B cell (primary cell): ENCODE results near the gene CECR2. TPM values are rescaled to one million over a fixed set of nuclear protein-coding genes. Genes with fewer than 3 reads are reported as not detected.

Source experiments
- ATAC-seq: fragments of 200-7000 bp; cut with Tn5 transposase; one replicate; pipeline ENCODE4 v1.10.0; 2021; ENCODE audit warnings: low read depth, mild to moderate bottlenecking, moderate number of reproducible peaks, moderate library complexity
- CTCF ChIA-PET: fragments of 350-600 bp; sonication (Branson Sonifier 250); formaldehyde crosslinking; loops from one replicate; lab custom pipeline; 2021; ENCODE audit warnings: antibody characterized with exemption, inconsistent platforms; lab: Charles Lee
- POLR2A ChIA-PET: fragments of 350-600 bp; sonication (Branson Sonifier 250); formaldehyde crosslinking; loops from one replicate; lab custom pipeline; 2021; ENCODE audit warnings: antibody characterized with exemption; lab: Charles Lee
- DNase-seq: peaks from one replicate; pipeline ENCODE4 v3.0.0; 2013
- H2AFZ ChIP-seq: 2 replicates; pipeline ENCODE4 v1.6.1; 2012; ENCODE audit warnings: mild to moderate bottlenecking, low read depth, low read length; ENCODE audit not compliant: insufficient read depth, poor library complexity, severe bottlenecking
- H3K27ac ChIP-seq, 2 donors: 1 replicate in 1 of 2; 2 replicates in 1 of 2; pipeline ENCODE4 v1.5.1; 2012 to 2013; ENCODE audit warnings: low read length in 2 of 2, mild to moderate bottlenecking in 2 of 2, moderate library complexity in 1 of 2
- H3K27me3 ChIP-seq, 4 experiments: fragments of 200-600 bp in 1 of 4; sonication (generic) in 1 of 4; replicated peaks in 1 of 4; 1 replicate in 2 of 4; 2 replicates in 2 of 4; pipeline versions ENCODE4 v1.6.1 to v1.7.0; 2013 to 2016; ENCODE audit warnings: low read length in 3 of 4, mild to moderate bottlenecking in 2 of 4, mixed read lengths in 1 of 4, moderate library complexity in 1 of 4; ENCODE audit not compliant: insufficient read depth in 4 of 4, control insufficient read depth in 3 of 4; ENCODE audit errors: control extremely low read depth in 1 of 4
- H3K36me3 ChIP-seq, 2 experiments: replicated peaks in 1 of 2; 1 replicate in 1 of 2; 2 replicates in 1 of 2; pipeline versions ENCODE4 v1.6.1 to v1.7.1; 2013; ENCODE audit warnings: low read length in 1 of 2; ENCODE audit not compliant: insufficient read depth in 2 of 2, control insufficient read depth in 1 of 2; ENCODE audit errors: control extremely low read depth in 1 of 2, extremely low read depth in 1 of 2
- H3K4me1 ChIP-seq, 2 donors: fragments of 200-600 bp in 1 of 2; sonication (generic) in 1 of 2; 1 replicate in 1 of 2; 2 replicates in 1 of 2; pipeline versions ENCODE4 v1.5.1 to v1.6.1; 2013 to 2017; ENCODE audit warnings: low read length in 2 of 2; ENCODE audit not compliant: control insufficient read depth in 2 of 2, insufficient read depth in 2 of 2
- H3K4me2 ChIP-seq: replicated peaks from 2 replicates; pipeline ENCODE3; 2012; ENCODE audit warnings: mild to moderate bottlenecking, low read depth, low read length; ENCODE audit not compliant: poor library complexity, severe bottlenecking
- H3K4me3 ChIP-seq, 5 experiments: fragments of 200-600 bp in 1 of 5; sonication (generic) in 1 of 5; 1 replicate in 3 of 5; 2 replicates in 2 of 5; pipeline versions ENCODE4 v1.5.1 to v1.7.0; 2011 to 2016; ENCODE audit warnings: low read length in 4 of 5, mild to moderate bottlenecking in 4 of 5, low read depth in 2 of 5, control low read depth in 1 of 5, moderate library complexity in 1 of 5; ENCODE audit not compliant: insufficient read depth in 1 of 5; ENCODE audit errors: control extremely low read depth in 1 of 5, extremely low read depth in 1 of 5
- H3K79me2 ChIP-seq: fragments of 200-600 bp; sonication (generic); one replicate; pipeline ENCODE4 v1.6.0; 2016; ENCODE audit warnings: low read length; ENCODE audit not compliant: control insufficient read depth, insufficient read depth
- H3K9ac ChIP-seq: fragments of 200-600 bp; sonication (generic); 2 replicates; pipeline ENCODE4 v1.6.1; 2017; ENCODE audit warnings: mild to moderate bottlenecking, low read length, moderate library complexity
- H3K9me3 ChIP-seq, 3 donors: one replicate each; pipeline versions ENCODE4 v1.6.1 to v1.7.1; 2013; ENCODE audit warnings: low read length in 2 of 3; ENCODE audit not compliant: control insufficient read depth in 2 of 3, insufficient read depth in 1 of 3; ENCODE audit errors: control extremely low read depth in 1 of 3
- H4K20me1 ChIP-seq: 2 replicates; pipeline ENCODE4 v1.6.0; 2012; ENCODE audit warnings: mild to moderate bottlenecking, low read length; ENCODE audit not compliant: insufficient read depth, control insufficient read depth, poor library complexity, severe bottlenecking
- H3K27ac Mint-ChIP-seq: one replicate; pipeline ENCODE4 v1.8.0; 2021; ENCODE audit warnings: mixed read lengths
- H3K27me3 Mint-ChIP-seq: one replicate; pipeline ENCODE4 v1.8.0; 2021; ENCODE audit warnings: mixed read lengths
- H3K4me1 Mint-ChIP-seq: one replicate; pipeline ENCODE4 v1.8.0; 2021; ENCODE audit warnings: mixed read lengths
- H3K4me3 Mint-ChIP-seq: one replicate; pipeline ENCODE4 v1.8.0; 2021; ENCODE audit warnings: mixed read lengths
- H3K9me3 Mint-ChIP-seq: one replicate; pipeline ENCODE4 v1.8.0; 2022; ENCODE audit warnings: mixed read lengths; ENCODE audit not compliant: insufficient read depth
- EZH2 ChIP-seq: IDR thresholded peaks from 2 replicates; pipeline ENCODE4 v1.6.1; 2012; ENCODE audit warnings: borderline replicate concordance, low read depth, mild to moderate bottlenecking, moderate library complexity, low read length; ENCODE audit not compliant: insufficient read depth, poor library complexity, severe bottlenecking
- WGBS: methylation state at CpG from one replicate; pipeline ENCODE4 v1.1.5; 2013; ENCODE audit warnings: missing lambda C conversion rate; ENCODE audit not compliant: insufficient coverage; 5-methylcytosine and 5-hydroxymethylcytosine counted together
- intact Hi-C: fragments of 100-400 bp; cut with micrococcal nuclease; formaldehyde crosslinking; loops from one replicate; pipeline ENCODE4 v1.10.0; 2022
- polyA plus RNA-seq: library from polyadenylated mRNA; depleted of rRNA; stranded (reverse); fragments of >200 nt; gene quantifications from 2 replicates; pipeline ENCODE4 v1.2.3, GENCODE V29; 2012
- total RNA-seq, 2 donors: library from RNA; stranded (reverse); fragments of 120-200 nt in 1 of 2; gene quantifications; 1 replicate in 1 of 2; 2 replicates in 1 of 2; pipeline versions ENCODE4 v1.2.3 to v1.2.4, GENCODE V29; 2013 to 2022
- TF ChIP-seq, protein P1 (sequence below): fragments of 200-600 bp; IDR thresholded peaks from one replicate; pipeline ENCODE4 v1.8.0; 2022; ENCODE audit warnings: antibody characterized with exemption, mild to moderate bottlenecking

The CECR2 gene
- total and polyA plus RNA-seq, 2 donors (not counting 1 experiment from before 2014, with no cell fraction given) = 0.13 to 6.6 TPM

DNA sequence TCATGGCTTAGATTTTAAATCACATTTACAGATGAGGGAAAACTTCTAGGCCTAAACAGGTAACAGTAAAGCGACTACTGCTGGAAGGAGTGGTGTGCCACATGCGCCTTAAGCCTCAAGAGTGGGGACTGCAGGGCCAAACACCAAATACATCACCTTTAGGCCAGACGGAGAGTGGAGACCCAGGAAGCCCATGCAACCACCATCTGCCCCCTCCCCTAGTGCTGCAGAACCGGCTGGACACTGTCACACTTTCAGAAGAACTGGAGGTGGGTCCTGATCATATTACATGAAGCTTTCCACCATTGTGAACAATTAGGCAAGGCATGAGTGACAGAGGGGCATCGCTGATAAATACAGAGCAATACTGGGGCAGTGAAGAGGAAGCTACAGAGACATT is 222.9 kb downstream of the CECR2 start:
- Histone ChIP-seq H3K27ac (no peak overlapping the region), H4K20me1 (peaks cover 37% of the 10 kb centered on the region), H3K79me2 (no peaks in the 10 kb centered on the region), H2AFZ (no peak overlapping the region), H3K9me3 (peaks cover 0 to 5% (median 5%) of the 10 kb centered on the region in 3 donors), H3K9ac (no peak overlapping the region), H3K27me3 (no peaks in the 10 kb centered on the region), H3K4me1 (peaks cover 26 to 27% of the 10 kb centered on the region in 2 donors), H3K4me3 (no peak overlapping the region), H3K36me3 (peaks cover 0 to 40% of the 10 kb centered on the region in 2 experiments), H3K4me2 (no peak overlapping the region)
- ChIA-PET POLR2A (no interaction called here), CTCF (no interaction called here)
- Mint-ChIP-seq H3K27me3 (no peaks in the 10 kb centered on the region), H3K27ac (no peak overlapping the region), H3K4me1 (peaks cover 30% of the 10 kb centered on the region), H3K9me3 (no peaks in the 10 kb centered on the region), H3K4me3 (no peak overlapping the region)
- intact Hi-C loops = no loop called here
- TF ChIP-seq, protein P1, sequence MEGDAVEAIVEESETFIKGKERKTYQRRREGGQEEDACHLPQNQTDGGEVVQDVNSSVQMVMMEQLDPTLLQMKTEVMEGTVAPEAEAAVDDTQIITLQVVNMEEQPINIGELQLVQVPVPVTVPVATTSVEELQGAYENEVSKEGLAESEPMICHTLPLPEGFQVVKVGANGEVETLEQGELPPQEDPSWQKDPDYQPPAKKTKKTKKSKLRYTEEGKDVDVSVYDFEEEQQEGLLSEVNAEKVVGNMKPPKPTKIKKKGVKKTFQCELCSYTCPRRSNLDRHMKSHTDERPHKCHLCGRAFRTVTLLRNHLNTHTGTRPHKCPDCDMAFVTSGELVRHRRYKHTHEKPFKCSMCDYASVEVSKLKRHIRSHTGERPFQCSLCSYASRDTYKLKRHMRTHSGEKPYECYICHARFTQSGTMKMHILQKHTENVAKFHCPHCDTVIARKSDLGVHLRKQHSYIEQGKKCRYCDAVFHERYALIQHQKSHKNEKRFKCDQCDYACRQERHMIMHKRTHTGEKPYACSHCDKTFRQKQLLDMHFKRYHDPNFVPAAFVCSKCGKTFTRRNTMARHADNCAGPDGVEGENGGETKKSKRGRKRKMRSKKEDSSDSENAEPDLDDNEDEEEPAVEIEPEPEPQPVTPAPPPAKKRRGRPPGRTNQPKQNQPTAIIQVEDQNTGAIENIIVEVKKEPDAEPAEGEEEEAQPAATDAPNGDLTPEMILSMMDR = no peak
- no peak for TF ChIP-seq EZH2
- DNase-seq (no peak), ATAC-seq (no peak)
- WGBS = 100% methylated on average over 3 of the region's 5 CpGs

DNA sequence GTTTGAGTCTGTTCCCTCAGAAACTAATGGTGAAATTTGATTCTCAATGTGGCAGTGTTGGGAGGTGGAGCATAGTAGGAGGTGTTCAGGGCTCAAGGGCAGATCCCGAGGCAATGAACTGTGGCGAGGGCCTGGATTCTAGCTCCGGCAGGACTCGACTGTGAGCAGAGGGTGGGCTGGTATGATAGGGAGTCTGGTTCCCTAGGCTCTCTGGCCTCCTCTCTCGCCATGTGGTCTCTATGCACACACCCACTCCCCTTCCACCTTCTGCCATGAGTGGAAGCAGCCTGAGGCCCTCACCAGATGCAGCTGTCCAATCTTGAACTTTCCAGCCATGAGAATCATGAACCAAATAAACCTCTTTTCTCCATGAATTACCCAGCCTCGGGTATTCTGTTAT is 227.0 kb downstream of the CECR2 start:
- no peak overlapping the region for H2AFZ ChIP-seq
- CTCF ChIA-PET = no interaction called here
- no peak for TF ChIP-seq EZH2
- TF ChIP-seq, protein P1 = no peak
- Mint-ChIP-seq H3K4me3 (peak overlapping the region; percentile 10), H3K27ac (no peak overlapping the region), H3K9me3 (no peaks in the 10 kb centered on the region), H3K4me1 (peaks cover 30% of the 10 kb centered on the region), H3K27me3 (no peaks in the 10 kb centered on the region)
- 96% methylated on average over 4 of the region's 6 CpGs for WGBS
- no peak overlapping the region for H3K4me2 ChIP-seq
- H3K79me2 ChIP-seq = no peaks in the 10 kb centered on the region
- no peak overlapping the region for H3K9ac ChIP-seq
- peaks cover 26 to 27% of the 10 kb centered on the region in 2 donors for H3K4me1 ChIP-seq
- peaks cover 0 to 5% (median 5%) of the 10 kb centered on the region in 3 donors for H3K9me3 ChIP-seq
- H3K27me3 ChIP-seq = no peaks in the 10 kb centered on the region
- no peak for DNase-seq
- peaks cover 41% of the 10 kb centered on the region for H4K20me1 ChIP-seq
- peaks cover 3 to 68% of the 10 kb centered on the region in 2 experiments for H3K36me3 ChIP-seq
- H3K27ac ChIP-seq = no peak overlapping the region
- intact Hi-C loops = no loop called here
- POLR2A ChIA-PET = no interaction called here
- no peak overlapping the region for H3K4me3 ChIP-seq
- no peak for ATAC-seq
